Aorta (tissue), 5 donors: ENCODE results near the gene ASB7. TPM values are rescaled to one million over a fixed set of nuclear protein-coding genes. Genes with fewer than 3 reads are reported as not detected.

Experiments used
- ATAC-seq: fragments of 200-7000 bp; cut with Tn5 transposase; one replicate; pipeline ENCODE4 v1.9.1; 2022; ENCODE audit warnings: moderate library complexity; ENCODE audit not compliant: low FRiP score
- DNase-seq, 2 donors: peaks; one replicate each; pipeline ENCODE4 v3.0.0-alpha.2; 2020
- H3K27ac ChIP-seq, 2 donors: one replicate each; pipeline ENCODE4 v1.5.1; 2013; ENCODE audit warnings: low read length in 2 of 2, mild to moderate bottlenecking in 2 of 2, moderate library complexity in 2 of 2, control low read depth in 1 of 2, inconsistent platforms in 1 of 2, low read depth in 1 of 2
- H3K27me3 ChIP-seq, 2 donors: one replicate each; pipeline ENCODE4 v1.6.1; 2013; ENCODE audit warnings: control low read depth in 1 of 2, low read length in 1 of 2, mild to moderate bottlenecking in 1 of 2, moderate library complexity in 1 of 2; ENCODE audit not compliant: insufficient read depth in 2 of 2, control insufficient read depth in 1 of 2
- H3K36me3 ChIP-seq, 2 donors: one replicate each; pipeline ENCODE4 v1.6.1; 2013; ENCODE audit warnings: control low read depth in 1 of 2, low read length in 1 of 2, mild to moderate bottlenecking in 1 of 2; ENCODE audit not compliant: insufficient read depth in 2 of 2, control insufficient read depth in 1 of 2
- H3K4me1 ChIP-seq, 2 donors: one replicate each; pipeline ENCODE4 v1.6.1; 2013; ENCODE audit warnings: low read length in 2 of 2, control low read depth in 1 of 2, mild to moderate bottlenecking in 1 of 2, moderate library complexity in 1 of 2; ENCODE audit not compliant: insufficient read depth in 2 of 2, control insufficient read depth in 1 of 2
- H3K4me3 ChIP-seq, 2 donors: one replicate each; pipeline ENCODE4 v1.5.1; 2013; ENCODE audit warnings: low read length in 2 of 2, control low read depth in 1 of 2, mild to moderate bottlenecking in 1 of 2
- H3K9me3 ChIP-seq: one replicate; pipeline ENCODE4 v1.6.1; 2013; ENCODE audit warnings: mild to moderate bottlenecking, low read length; ENCODE audit not compliant: control insufficient read depth
- WGBS, 2 donors: extraction: QIAGEN DNeasy Blood & Tissue Kit; methylation state at CpG; one replicate each; pipeline ENCODE4 v1.1.7; 2013; 5-methylcytosine and 5-hydroxymethylcytosine counted together
- intact Hi-C, 2 donors: fragments of 100-400 bp; cut with DNase I; formaldehyde crosslinking; loops; one replicate each; pipeline versions ENCODE4 v1.14.2 to v1.15.0; 2022
- polyA plus RNA-seq, 2 donors: library from polyadenylated mRNA; stranded (reverse); fragments of 200-250 nt; gene quantifications; one replicate each; pipeline ENCODE4 v1.2.3, GENCODE V29; 2013
- total RNA-seq, 2 donors: library from RNA; stranded (reverse); fragmentation: NEBNext Ultra II Directional; extraction: Animal tissue kit (Norgen Biotek cat#: 25700); gene quantifications; one replicate each; pipeline ENCODE4 v1.2.1, GENCODE V29; 2021
- donor health status: healthy with polysubstance abuse.
- donor health status: Bipolar disorder and iron deficiency.
- donor health status: DM: no; HTN: no; CAD: no.
- donor health status: DM: no; HTN: no; CAD: no.
- donor health status: DM: yes; HTN: yes; CAD: no.

The ASB7 gene
- total and polyA plus RNA-seq, 4 donors, result 2.9 to 11.5 (median 8.3) TPM

DNA sequence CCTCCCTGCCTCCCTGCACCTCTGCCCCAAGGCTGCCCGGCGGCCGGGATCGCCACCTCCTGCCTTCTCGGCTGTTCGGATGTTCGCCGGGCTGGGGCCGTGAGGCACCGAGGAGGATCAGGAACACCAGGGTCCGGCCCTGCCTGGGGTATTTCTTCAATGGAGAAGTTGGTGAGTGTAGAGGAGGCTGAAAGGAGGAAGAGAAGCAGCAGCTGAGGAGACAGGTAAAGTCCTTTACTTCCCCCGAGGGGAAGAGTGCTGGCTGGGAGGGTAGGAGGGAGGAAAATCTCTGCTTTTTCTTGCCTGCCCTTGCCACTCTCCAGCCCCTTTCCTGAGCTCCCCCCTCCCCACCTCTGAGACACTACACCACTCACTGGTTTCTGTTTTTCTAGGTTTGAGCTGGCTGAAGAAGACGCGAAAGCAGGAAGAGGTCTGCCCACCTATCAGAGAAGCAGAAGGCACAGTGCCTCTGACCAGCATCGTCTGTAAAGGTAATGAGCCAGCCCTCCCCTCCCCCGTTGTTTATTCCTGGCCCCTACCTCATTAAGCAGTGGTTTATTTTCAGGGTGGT is 519 bp downstream of the ASB7 start:
- DNase-seq, result no peak
- WGBS, 2 donors, result 1% methylated on average over 16 of the region's 16 CpGs
- Histone ChIP-seq H3K27ac (no peak overlapping the region), H3K4me1 (no peaks in the 10 kb centered on the region), H3K27me3 (no peaks in the 10 kb centered on the region), H3K4me3 (peak overlapping the region; percentile 58 to 82), H3K9me3 (no peaks in the 10 kb centered on the region), H3K36me3 (no peaks in the 10 kb centered on the region)
- intact Hi-C loops, result loop anchor here in 1 of 2 donors (10.0 kb wide), 1 partner anchor 692 kb away; the partner anchor contains the start of gene SNRPA1
- ATAC-seq, result no peak

- H3K27ac ChIP-seq, result no peak overlapping the region
- H3K4me1 ChIP-seq, result no peaks in the 10 kb centered on the region
- DNase-seq, result no peak
- no peaks in the 10 kb centered on the region for H3K27me3 ChIP-seq
- peaks cover 3 to 4% of the 10 kb centered on the region in 2 donors for H3K36me3 ChIP-seq
- no peak for ATAC-seq
- no peaks in the 10 kb centered on the region for H3K9me3 ChIP-seq
- WGBS, 2 donors, result 90 to 100% methylated on average over 2 of the region's 2 CpGs
- H3K4me3 ChIP-seq, result no peak overlapping the region
- intact Hi-C loops, result no loop called here
Measured at GRCh38 chr15:100612539-100612938, 10.2 kb downstream of the ASB7 start.

DNA sequence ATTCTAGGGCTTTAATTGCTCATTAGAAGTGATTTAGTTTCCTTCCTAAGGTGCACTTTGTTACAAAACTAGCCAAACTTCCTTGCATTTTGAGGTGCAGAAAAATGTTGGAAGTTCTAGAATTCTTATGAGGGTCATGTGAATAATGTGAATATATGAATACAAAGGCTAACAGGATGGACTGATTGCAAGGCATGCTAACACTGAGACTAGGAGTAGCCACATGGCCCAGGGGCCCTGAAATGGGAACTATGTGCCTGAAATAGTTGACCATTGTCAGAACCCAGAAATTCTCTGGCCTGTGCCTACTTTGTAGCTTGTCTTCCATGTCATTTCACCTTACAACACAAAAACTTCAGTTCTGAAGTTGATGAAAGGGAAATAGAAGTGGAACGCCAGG is 10.8 kb downstream of the ASB7 start:
- DNase-seq (no peak), ATAC-seq (no peak)
- Histone ChIP-seq H3K27me3 (no peaks in the 10 kb centered on the region), H3K4me1 (no peaks in the 10 kb centered on the region), H3K9me3 (no peaks in the 10 kb centered on the region), H3K36me3 (peaks cover 3 to 4% of the 10 kb centered on the region in 2 donors), H3K4me3 (no peak overlapping the region), H3K27ac (no peak overlapping the region)
- WGBS, 2 donors, result 91 to 94% methylated on average over 1 of the region's 1 CpG
- intact Hi-C loops, result no loop called here

DNA sequence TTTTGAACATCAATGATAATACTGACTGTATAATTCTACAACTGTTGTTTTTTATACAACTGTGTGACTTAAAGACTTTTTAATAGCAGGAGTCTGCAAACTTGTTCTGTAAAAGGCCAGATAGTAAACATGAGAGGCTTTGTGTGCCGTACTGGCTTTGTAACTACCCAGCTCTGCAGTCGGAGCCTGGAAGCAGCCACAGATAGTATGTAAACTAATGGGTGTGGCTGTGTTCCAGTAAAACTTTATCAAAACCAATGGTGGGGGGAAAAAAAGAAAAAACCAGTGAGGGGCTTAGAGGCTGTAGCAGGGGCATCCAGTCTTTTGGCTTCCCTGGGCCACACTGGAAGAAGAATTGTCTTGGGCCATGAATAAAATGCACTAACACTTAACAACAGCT is 11.9 kb downstream of the ASB7 start:
- Histone ChIP-seq H3K27me3 (no peaks in the 10 kb centered on the region), H3K4me3 (no peak overlapping the region), H3K27ac (no peak overlapping the region), H3K9me3 (no peaks in the 10 kb centered on the region), H3K36me3 (peaks cover 3 to 4% of the 10 kb centered on the region in 2 donors), H3K4me1 (no peaks in the 10 kb centered on the region)
- intact Hi-C loops, result no loop called here
- DNase-seq, result no peak
- 87 to 90% methylated on average over 2 of the region's 2 CpGs for WGBS, 2 donors
- ATAC-seq, result no peak

- ATAC-seq, result no peak
Measured at GRCh38 chr15:100614918-100615317, 12.5 kb downstream of the ASB7 start.

DNA sequence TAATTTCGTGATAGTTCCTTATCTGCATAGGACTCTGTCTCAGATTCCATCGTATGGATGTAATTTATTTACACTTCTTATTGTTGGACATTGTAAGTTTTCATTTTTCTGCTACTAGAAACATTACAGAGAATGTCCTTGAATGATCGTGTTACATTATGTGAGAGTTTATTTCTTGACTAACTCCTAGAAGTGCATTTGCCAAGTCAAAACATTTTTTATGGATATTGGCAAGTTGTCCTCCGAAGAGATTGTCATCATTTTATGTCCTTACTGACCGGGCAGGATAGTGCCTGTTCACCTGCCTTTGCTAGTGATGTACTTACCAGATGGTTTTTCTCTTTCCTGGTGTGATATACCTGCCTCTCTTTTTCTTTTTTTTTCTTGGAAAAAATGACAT is 13.4 kb downstream of the ASB7 start:
- Histone ChIP-seq H3K9me3 (no peaks in the 10 kb centered on the region), H3K27ac (no peak overlapping the region), H3K4me3 (no peak overlapping the region), H3K27me3 (no peaks in the 10 kb centered on the region), H3K36me3 (peaks cover 3% of the 10 kb centered on the region in 2 donors), H3K4me1 (no peaks in the 10 kb centered on the region)
- ATAC-seq (no peak), DNase-seq (no peak)
- WGBS, 2 donors, result 18% methylated on average over 5 of the region's 5 CpGs
- intact Hi-C loops, result no loop called here

More at GRCh38 chr15:100614918-100615317, 12.5 kb downstream of the ASB7 start:
- no peaks in the 10 kb centered on the region for H3K9me3 ChIP-seq
- intact Hi-C loops, result no loop called here
- no peak overlapping the region for H3K27ac ChIP-seq
- no peaks in the 10 kb centered on the region for H3K27me3 ChIP-seq
- no peak overlapping the region for H3K4me3 ChIP-seq
- H3K4me1 ChIP-seq, result no peaks in the 10 kb centered on the region
- H3K36me3 ChIP-seq, result peaks cover 3% of the 10 kb centered on the region in 2 donors
- WGBS, 2 donors, result 88 to 90% methylated on average over 4 of the region's 4 CpGs
- DNase-seq, result no peak

- ATAC-seq (no peak), DNase-seq (no peak)
- Histone ChIP-seq H3K36me3 (peaks cover 1 to 3% of the 10 kb centered on the region in 2 donors), H3K27me3 (no peaks in the 10 kb centered on the region), H3K4me1 (no peaks in the 10 kb centered on the region), H3K9me3 (no peaks in the 10 kb centered on the region), H3K27ac (no peak overlapping the region), H3K4me3 (no peak overlapping the region)
- 90 to 92% methylated on average over 2 of the region's 2 CpGs for WGBS, 2 donors
- intact Hi-C loops, result no loop called here
Measured at GRCh38 chr15:100616700-100617099, 14.3 kb downstream of the ASB7 start.

DNA sequence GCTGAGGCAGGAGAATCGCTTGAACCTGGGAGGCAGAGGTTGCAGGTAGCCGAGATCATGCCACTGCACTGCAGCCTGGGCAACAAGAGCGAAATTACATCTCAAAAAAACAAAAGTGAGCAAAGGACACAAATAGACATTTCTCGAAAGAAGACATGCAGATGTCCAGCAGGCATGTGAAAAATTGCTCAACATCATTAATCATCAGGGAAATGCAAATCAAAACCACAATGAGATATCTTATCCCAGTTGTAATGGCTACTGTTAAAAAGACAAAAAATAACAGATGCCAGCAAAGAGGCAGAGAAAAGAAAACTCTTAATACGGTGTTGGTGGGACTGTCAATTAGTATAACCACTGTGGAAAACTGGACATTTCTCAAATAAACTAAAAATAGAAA is 20.9 kb downstream of the ASB7 start:
- WGBS, 2 donors, result 78 to 81% methylated on average over 5 of the region's 5 CpGs
- Histone ChIP-seq H3K4me1 (no peaks in the 10 kb centered on the region), H3K36me3 (no peaks in the 10 kb centered on the region), H3K27me3 (no peaks in the 10 kb centered on the region), H3K4me3 (no peak overlapping the region), H3K9me3 (no peaks in the 10 kb centered on the region), H3K27ac (no peak overlapping the region)
- intact Hi-C loops, result no loop called here
- ATAC-seq (no peak), DNase-seq (no peak)

- Histone ChIP-seq H3K9me3 (no peaks in the 10 kb centered on the region), H3K36me3 (peaks cover 4 to 6% of the 10 kb centered on the region in 2 donors), H3K27ac (no peak overlapping the region), H3K4me1 (no peaks in the 10 kb centered on the region), H3K27me3 (no peaks in the 10 kb centered on the region), H3K4me3 (no peak overlapping the region)
- peak; percentile 90 for ATAC-seq
- 28 to 37% methylated on average over 6 of the region's 6 CpGs for WGBS, 2 donors
- peak in 1 of 2 donors; percentile 53 for DNase-seq
- intact Hi-C loops, result loop anchor here (1.0 to 2.0 kb wide), 4 partner anchors 245 to 379 kb away; no protein-coding TSS in a partner anchor
Measured at GRCh38 chr15:100627789-100628395, 25.5 kb downstream of the ASB7 start.
